Amygdala (tissue), 56 donors: ENCODE results near the gene PSMD1.

Experiments used
- DNase-seq, 56 donors: peaks; one replicate each; lab custom pipeline; 2025; lab: John Stamatoyannopoulos, UW

Gene PSMD1

GRCh38 chr2:231033147-231034132, 23.2 kb upstream of the PSMD1 start:
- DNase-seq = no peak

DNA sequence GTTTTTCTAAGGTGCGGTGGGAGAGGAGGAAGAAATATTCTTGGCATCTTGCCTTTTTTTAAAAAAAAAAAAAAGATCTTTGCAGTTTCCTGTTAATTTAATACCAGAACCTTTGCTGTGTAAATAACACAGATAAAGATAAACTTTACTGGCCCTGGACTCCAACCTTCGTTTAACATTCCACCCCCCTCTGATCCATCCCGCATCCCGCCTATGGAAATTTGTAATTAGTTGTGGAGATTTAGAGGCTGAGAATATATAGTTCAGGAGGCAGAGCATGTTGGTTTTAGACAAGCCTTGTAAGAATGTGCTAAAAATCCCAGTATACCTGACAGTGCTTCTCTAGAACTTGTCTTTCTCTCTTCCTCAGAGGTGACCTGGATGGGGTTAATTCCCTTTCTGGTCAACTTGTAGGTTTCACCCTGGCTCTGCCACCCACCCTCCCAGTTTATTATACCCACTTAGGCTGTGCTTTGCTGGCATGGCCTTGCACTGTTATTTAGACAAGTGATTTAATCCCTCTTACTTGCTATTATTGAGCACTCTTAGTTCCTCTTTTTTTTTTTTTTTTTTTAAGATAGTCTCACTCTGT, 22.3 kb upstream of the PSMD1 start:
- DNase-seq = no peak

DNA sequence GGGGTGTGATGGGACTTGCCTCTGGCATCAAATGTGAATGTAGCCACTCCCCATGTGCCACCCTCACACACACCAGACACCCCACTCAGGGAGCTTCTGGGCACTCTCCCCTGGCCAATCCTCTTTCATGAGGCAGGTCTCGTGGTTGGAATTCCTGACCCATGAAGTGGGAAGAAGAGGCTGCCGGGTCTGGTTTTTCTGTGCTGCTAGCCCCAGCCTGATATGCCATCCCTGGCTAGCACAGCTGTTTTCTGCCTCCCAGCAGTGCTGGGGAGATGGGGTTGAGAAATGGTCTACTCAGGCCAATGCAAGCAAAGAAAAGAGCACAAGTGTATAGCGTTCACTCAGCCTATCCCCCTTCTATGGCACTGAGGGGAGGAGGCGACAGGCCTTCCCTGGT, 20.5 kb upstream of the PSMD1 start:
- no peak for DNase-seq

DNA sequence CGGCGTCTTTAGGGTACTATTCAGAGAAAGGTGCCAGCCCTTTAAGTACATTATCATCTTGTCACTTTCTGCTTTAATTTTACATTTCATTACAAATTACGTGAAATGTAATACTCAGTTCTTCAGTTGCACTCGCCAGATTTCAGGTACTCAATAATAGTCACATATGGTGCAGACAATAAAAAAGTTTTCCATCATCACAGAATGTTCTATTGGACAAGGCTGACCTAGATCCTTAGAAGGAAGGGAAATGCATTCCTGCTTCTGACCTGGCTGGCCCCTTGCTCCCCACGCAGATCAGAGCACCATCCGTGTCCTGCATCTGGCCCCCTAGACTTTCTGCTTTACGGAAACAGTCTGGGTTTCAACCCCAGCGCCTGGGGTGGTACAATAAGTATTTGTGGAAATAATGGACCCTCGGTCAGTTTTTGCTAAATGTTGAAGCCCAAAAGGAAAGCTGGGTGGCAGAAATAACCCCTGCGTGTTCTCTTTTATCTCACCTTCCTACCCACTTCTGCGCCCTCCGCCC, 20.0 kb upstream of the PSMD1 start:
- DNase-seq = no peak

DNA sequence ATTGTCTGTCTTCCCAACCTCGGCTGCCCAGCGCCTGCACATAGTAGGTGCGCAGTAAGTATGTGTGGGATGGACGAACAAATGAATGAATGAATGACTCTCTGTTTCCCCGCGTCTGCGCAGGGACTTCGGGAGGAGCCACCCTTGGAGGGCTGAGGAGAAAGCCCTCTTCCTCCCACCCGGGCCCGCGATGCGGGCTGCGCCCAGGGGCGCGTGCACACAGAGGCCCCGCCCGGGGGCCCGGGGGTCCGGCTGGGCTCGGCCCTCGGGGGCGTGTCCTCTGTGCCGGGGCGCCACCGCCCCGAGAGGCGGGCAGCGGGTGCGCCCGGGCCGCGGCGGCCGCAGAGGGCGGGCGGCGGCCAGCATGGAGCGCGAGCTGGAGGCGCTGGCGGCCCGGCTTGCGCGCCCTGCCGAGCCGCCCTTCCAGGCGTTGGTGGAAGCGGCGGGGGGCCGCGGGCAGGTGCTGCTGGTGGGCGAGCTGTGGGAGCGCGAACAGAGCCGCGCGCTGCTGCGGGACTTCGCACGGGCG, 19.4 kb upstream of the PSMD1 start, which contains the start of gene C2orf72:
C2orf72 (plus strand) TSS at position 322 of the 529 bp plus-strand sequence; CDS start at position 365, 43 bp downstream.
- peak in 6 of 56 donors; percentile 23 to 50 (median 44) for DNase-seq

- peak in 32 of 56 donors; percentile 19 to 78 (median 51) for DNase-seq
Measured at GRCh38 chr2:231037731-231038482, 18.8 kb upstream of the PSMD1 start.

- peak in 6 of 56 donors; percentile 30 to 52 (median 38) for DNase-seq
Measured at GRCh38 chr2:231038483-231039293, 18.0 kb upstream of the PSMD1 start.

DNA sequence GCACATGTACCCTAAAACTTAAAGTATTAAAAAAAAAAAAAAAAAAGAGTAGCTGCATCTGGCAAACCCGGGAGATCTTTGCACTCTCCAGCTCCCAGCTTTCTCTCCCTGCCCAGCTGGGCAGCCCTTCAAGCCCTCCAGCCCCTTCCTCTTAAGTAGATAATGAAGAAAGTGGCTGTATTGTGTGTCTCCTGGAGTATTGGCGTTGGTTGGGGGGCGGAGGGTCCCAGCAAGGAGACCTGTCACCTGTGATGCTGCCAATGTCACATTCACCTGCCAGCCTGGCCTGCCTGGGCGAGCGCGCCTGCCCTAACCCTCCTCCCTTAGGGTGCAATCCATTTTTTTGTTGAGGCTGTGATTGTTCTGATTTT, 17.4 kb upstream of the PSMD1 start:
- no peak for DNase-seq

GRCh38 chr2:231039821-231040364, 16.8 kb upstream of the PSMD1 start:
- no peak for DNase-seq

DNA sequence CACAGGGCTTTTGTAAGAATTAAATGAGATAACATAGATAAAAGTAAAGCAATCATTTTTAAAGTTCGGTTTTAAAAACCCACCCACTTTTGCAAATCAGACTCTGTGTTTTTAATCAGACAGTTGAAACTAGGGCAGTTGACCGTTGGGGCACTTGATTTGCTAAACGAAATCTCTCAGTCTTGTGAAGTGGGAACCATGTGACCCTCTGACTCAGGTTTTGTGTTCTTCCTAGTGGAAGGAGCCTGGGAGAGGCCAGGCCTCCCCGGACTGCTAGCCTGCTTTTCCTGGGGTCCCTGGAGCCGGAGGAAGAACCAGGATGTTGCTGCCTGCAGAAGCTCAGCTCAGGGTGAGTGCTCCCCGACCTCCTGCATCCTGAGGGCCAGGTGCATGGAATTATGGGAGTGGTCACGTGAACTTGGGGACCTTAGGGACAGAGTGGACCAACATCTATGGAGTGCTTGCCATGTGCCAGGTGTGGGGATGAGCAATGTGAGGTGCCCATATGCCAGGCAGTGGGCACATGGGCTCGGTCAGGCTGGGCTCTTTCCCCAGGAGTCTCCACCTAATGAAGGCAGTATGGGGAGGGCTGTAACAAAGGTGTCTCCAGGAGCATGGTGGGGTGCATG, 15.5 kb upstream of the PSMD1 start:
- DNase-seq = no peak

GRCh38 chr2:231043796-231044195, 12.9 kb upstream of the PSMD1 start:
- DNase-seq = no peak

DNA sequence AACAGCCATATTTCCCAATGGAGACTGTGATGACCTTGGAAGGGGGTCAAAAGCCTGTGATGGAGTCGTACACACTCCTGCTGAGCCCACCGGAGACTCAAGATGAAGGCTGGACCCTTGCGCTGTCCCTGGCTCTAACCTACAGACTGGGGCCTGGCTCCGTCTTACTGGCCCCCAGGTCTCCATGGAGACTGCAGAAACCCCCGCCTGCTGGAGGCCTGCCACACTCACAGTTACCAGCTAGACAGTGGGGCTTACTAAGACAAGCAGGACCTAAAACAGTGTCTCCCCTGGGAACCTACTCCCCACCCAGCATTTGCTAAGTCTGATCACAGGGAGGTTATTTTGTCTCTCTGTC, 9.8 kb upstream of the PSMD1 start:
- no peak for DNase-seq

GRCh38 chr2:231047274-231047922, 9.3 kb upstream of the PSMD1 start:
- peak in 51 of 56 donors; percentile 28 to 91 (median 71) for DNase-seq

GRCh38 chr2:231047923-231048915, 8.4 kb upstream of the PSMD1 start:
- DNase-seq = peak in 9 of 56 donors; percentile 18 to 71 (median 54)

- DNase-seq = no peak
Measured at GRCh38 chr2:231049286-231050017, 7.2 kb upstream of the PSMD1 start.
